ENCODE results near the gene PHF23.

DNA sequence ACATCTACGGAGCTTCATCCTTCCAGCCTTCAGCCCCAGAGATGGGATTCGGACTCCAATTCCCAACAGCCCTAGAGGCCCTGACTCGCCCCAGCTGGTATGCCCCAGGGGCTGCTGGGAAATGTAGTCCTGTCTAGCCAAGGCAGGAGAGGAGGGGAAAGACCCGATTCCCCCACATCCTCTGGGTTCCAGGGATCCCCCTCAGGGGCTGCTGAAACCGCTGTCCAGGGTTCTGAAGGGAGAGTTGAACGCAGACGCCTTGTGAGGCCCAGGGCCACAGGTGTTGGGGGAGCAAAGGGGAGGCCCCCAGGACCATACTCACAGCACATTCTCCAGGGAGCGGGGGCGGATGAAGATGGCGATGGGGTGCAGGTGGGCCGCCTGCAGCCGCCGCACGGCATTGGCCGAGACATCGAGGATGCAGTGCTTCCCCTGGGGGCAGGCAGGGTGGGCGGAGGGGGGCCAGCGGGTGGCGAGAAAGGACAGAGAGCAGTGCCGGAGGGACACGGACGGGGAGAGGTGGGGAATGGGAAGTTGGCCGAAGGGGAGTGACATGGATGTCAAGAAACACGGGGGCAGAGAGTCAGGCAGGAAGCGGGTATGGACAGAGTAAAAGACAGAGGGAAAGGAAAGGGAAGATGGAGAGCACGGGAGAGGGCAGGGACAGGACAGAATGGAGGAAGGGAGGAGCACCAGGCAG, 47.5 kb downstream of the PHF23 start:
- TF ChIP-seq CTCF (IDR thresholded peaks at IDR 0.05) (no peak), ZFX (IDR thresholded peaks at IDR 0.05; ENCODE audit: borderline replicate concordance) (no peak)

Measured in 22Rv1 (cell line).